AG04449 (cell line): ENCODE measurements around the gene CACNB3.
"Not testable (repeated sequence)": the region's sequence is repeated elsewhere in the genome, so short reads cannot be mapped to it uniquely, and the experiment has no call there.

ENCODE experiments used
- CTCF ChIA-PET: fragments of 350-600 bp; formaldehyde crosslinking; extraction: SDS; loops from one replicate; lab custom pipeline; 2021; ENCODE audit warnings: antibody characterized with exemption; lab: Yijun Ruan, JAX
- POLR2A ChIA-PET: fragments of 400-600, 350-600 bp; formaldehyde crosslinking; extraction: SDS; loops from one replicate; lab custom pipeline; 2020; ENCODE audit warnings: antibody characterized with exemption, inconsistent platforms; lab: Yijun Ruan, JAX
- DNase-seq: peaks from one replicate; pipeline ENCODE4 v3.0.0-alpha.2; 2010; ENCODE audit warnings: low read depth, low spot score
- H3K4me3 ChIP-seq: 2 replicates; pipeline ENCODE4 v1.5.1; 2011; ENCODE audit warnings: low read depth, mild to moderate bottlenecking, control low read depth, low read length
- CTCF ChIP-seq: IDR thresholded peaks from one replicate; pipeline ENCODE4 v1.5.1; 2011; ENCODE audit warnings: mild to moderate bottlenecking, moderate library complexity, low read length, control low read depth, inconsistent platforms; ENCODE audit not compliant: insufficient read depth; ENCODE audit errors: missing control alignments

CACNB3 gene

GRCh38 chr12:48873096-48873495 is 54.8 kb downstream of the CACNB3 start:
- ChIA-PET CTCF (interaction anchor here (1.0 to 27.6 kb wide), 6 partner anchors 12 to 66 kb away, joined by 3 to 852 read pairs (median 7); partner anchors contain the start of gene DDX23), POLR2A (no interaction called here)
- no peak for TF ChIP-seq CTCF
- DNase-seq, result no peak
- no peak overlapping the region for H3K4me3 ChIP-seq

GRCh38 chr12:48873534-48873933 is 55.2 kb downstream of the CACNB3 start:
- H3K4me3 ChIP-seq, POLR2A ChIA-PET, DNase-seq: not testable (repeated sequence)
- CTCF ChIA-PET, result interaction anchor here (1.0 to 27.6 kb wide), 6 partner anchors 11 to 65 kb away, joined by 3 to 852 read pairs (median 7); partner anchors contain the start of gene DDX23

DNA sequence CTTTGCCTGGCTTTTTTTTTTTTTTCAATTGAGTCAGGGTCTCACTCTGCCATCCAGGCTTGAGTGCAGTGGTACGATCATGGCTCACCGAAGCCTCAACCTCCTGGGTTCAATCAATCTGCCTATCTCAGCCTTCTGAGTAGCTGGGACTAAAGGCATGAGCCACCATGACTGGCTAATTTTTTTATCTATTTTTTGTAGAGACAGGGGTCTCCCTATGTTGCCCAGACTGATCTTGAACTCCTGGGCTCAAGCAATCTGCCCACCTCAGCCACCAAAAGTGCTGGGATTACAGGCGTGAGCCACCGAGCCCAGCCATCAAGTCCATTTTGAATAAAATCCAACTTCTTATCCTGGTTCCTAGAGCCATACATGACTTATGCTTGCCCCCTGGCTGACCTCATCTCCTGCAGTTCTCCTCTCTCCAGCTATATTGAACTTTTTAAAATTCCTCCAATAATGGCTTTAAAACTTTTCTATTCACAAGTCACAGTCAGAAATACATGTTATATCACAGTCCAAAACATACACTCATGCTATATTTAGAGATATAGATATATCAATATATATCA is 57.7 kb downstream of the CACNB3 start:
- POLR2A ChIA-PET, result no interaction called here
- DNase-seq, result no peak
- no peak for TF ChIP-seq CTCF
- no peak overlapping the region for H3K4me3 ChIP-seq
- CTCF ChIA-PET, result interaction anchor here (2.1 to 27.6 kb wide), 2 partner anchors 9 to 23 kb away, joined by 9 to 852 read pairs; partner anchors contain the start of gene DDX23
